K562 (cell line): Measurements from ENCODE around the gene RERE. TPM values are rescaled to one million over a fixed set of nuclear protein-coding genes. Genes with fewer than 3 reads are reported as not detected.
A peak's percentile ranks its signal among the peaks of the same experiment; 100 is the strongest.

Experiments used
- ARID3A ChIP-seq: IDR thresholded peaks from 2 replicates; pipeline ENCODE4 v1.6.1; 2012; ENCODE audit warnings: low read depth, low read length, improper control_type of control experiment, borderline replicate concordance
- CBFB ChIP-seq: sonication (generic); formaldehyde crosslinking; IDR thresholded peaks from 2 replicates; pipeline ENCODE4 v1.4.0; 2020; ENCODE audit warnings: mild to moderate bottlenecking, missing genetic modification reagents
- GATA2 ChIP-seq: sonication (generic); formaldehyde crosslinking; IDR thresholded peaks from 2 replicates; pipeline ENCODE4 v1.4.0; 2020; ENCODE audit warnings: mild to moderate bottlenecking, missing genetic modification reagents
- MGA ChIP-seq: fragments of 450-650 bp; IDR thresholded peaks from 2 replicates; pipeline ENCODE4 v1.6.1; 2016; ENCODE audit warnings: mild to moderate bottlenecking, moderate library complexity
- RCOR1 ChIP-seq, 2 experiments: IDR thresholded peaks; 2 replicates each; pipeline ENCODE4 v1.6.1; 2012; ENCODE audit warnings: low read depth in 2 of 2, low read length in 2 of 2, borderline replicate concordance in 1 of 2, improper control_type of control experiment in 1 of 2
- SAFB ChIP-seq: fragments of 200-400 bp; formaldehyde crosslinking; IDR thresholded peaks from 2 replicates; pipeline ENCODE4 v1.6.1; 2017; ENCODE audit warnings: low read depth, low read length, borderline replicate concordance
- SOX6 ChIP-seq: fragments of 450-650 bp; IDR thresholded peaks from 2 replicates; pipeline ENCODE4 v1.6.1; 2014; ENCODE audit warnings: mild to moderate bottlenecking
- TFAM ChIP-seq: fragments of 250-450 bp; sonication (Bioruptor Pico); conservative IDR thresholded peaks from 2 replicates; pipeline ENCODE4 v1.5.0; 2021; ENCODE audit warnings: mild to moderate bottlenecking, moderate library complexity
- ZNF449 ChIP-seq: fragments of 250-450 bp; sonication (Bioruptor Pico); IDR thresholded peaks from 2 replicates; pipeline ENCODE4 v1.8.0; 2022; ENCODE audit warnings: moderate library complexity, mild to moderate bottlenecking, inconsistent platforms
- ZSCAN32 ChIP-seq: fragments of 450-650 bp; formaldehyde crosslinking; IDR thresholded peaks from 2 replicates; pipeline ENCODE4 v1.4.0; 2020; ENCODE audit warnings: mild to moderate bottlenecking, moderate library complexity
- polyA plus RNA-seq, 8 experiments: library from polyadenylated mRNA; depleted of rRNA in 4 of 8; stranded (reverse) in 5 of 8; unstranded in 3 of 8; fragments of >200 nt; fragmentation: Nextera tagmentation in 2 of 8; fragmentation: Illumina TruSeq in 1 of 8; extraction: Ambion mirVana in 2 of 8; extraction: Trizol in 1 of 8; gene quantifications; 2 replicates each; pipeline versions ENCODE4 v1.2.1 to v1.2.3, GENCODE V29; 2011 to 2014; ENCODE audit warnings: inconsistent platforms in 1 of 8, missing spikeins in 1 of 8
- total RNA-seq, 7 experiments: library from RNA; depleted of rRNA in 6 of 7; stranded (reverse); fragments of >200 nt in 6 of 7; fragmentation: Illumina TruSeq in 2 of 7; extraction: Trizol in 2 of 7; gene quantifications; 2 replicates each; pipeline versions ENCODE4 v1.2.1 to v1.2.3, GENCODE V29; 2011 to 2021; ENCODE audit warnings: low replicate concordance in 1 of 7

The RERE gene
- total and polyA plus RNA-seq, 9 of the 15 experiments (the other 6 are each of a cell fraction or from before 2014, with no cell fraction given) = 3.0 to 51.5 (median 13.4) TPM

GRCh38 chr1:8625981-8626898, 191.2 kb downstream of the RERE start (continued):
- TF ChIP-seq MGA (no peak), SOX6 (peak; percentile 91), SAFB (no peak), ZSCAN32 (CRISPR knock-in tag) (no peak), CBFB (CRISPR knock-in tag) (peak; percentile 99), ARID3A (0 out of 2 replicates have a peak, but pooled peaks have one; percentile 52), ZNF449 (CRISPR knock-in tag) (no peak), RCOR1 (IDR thresholded peaks at IDR 0.05; ENCODE audit: borderline replicate concordance in 1 of 2, low read depth in 2 of 2, low read length in 2 of 2) (peak; percentile 91 to 99), GATA2 (peak; percentile 94), TFAM (CRISPR knock-in tag) (no peak)
